ENCODE measurements around the gene DPEP1. TPM values are rescaled to one million over a fixed set of nuclear protein-coding genes. Genes with fewer than 3 reads are reported as not detected.

DPEP1 gene
- total RNA-seq, 1 experiment from 2014 or later = 1.1 TPM

- Histone ChIP-seq H3K14ac (ENCODE audit: insufficient read depth, low read length) (no peak overlapping the region), H3K27ac (ENCODE audit: insufficient read length, low read depth, low read length) (no peak overlapping the region), H2AFZ (ENCODE audit: low read length) (no peak overlapping the region), H4K20me1 (ENCODE audit: control insufficient read depth, insufficient read depth, insufficient read length) (no peaks in the 10 kb centered on the region), H2BK5ac (ENCODE audit: insufficient read length, low read length) (no peak overlapping the region), H4K8ac (replicated peaks; ENCODE audit: insufficient read length, low read depth, low read length) (no peak overlapping the region), H3K23me2 (ENCODE audit: insufficient read length, low read depth, low read length, poor library complexity, severe bottlenecking) (no peaks in the 10 kb centered on the region), H3K79me1 (ENCODE audit: insufficient read depth, low read depth, low read length, poor library complexity, severe bottlenecking) (no peaks in the 10 kb centered on the region), H3K18ac (ENCODE audit: insufficient read length, low read depth, low read length) (no peak overlapping the region), H3K4ac (ENCODE audit: low read depth, low read length) (no peak overlapping the region), H3K9me3 (ENCODE audit: control insufficient read depth, low read depth, low read length) (no peaks in the 10 kb centered on the region), H3K23ac (ENCODE audit: insufficient read length, low read depth, low read length) (no peak overlapping the region), H2BK15ac (ENCODE audit: low read depth, low read length) (no peak overlapping the region), H3K56ac (ENCODE audit: insufficient read length, low read depth, low read length) (no peak overlapping the region), H3K4me2 (ENCODE audit: insufficient read depth, insufficient read length, low read length) (no peak overlapping the region), H3K9ac (ENCODE audit: extremely low read depth, insufficient read length, low read length) (no peak overlapping the region), H2BK12ac (ENCODE audit: insufficient read length, low read depth, low read length) (no peak overlapping the region), H2BK20ac (ENCODE audit: low read depth, low read length, poor library complexity, severe bottlenecking) (no peak overlapping the region), H3T11ph (ENCODE audit: low read length) (no peak overlapping the region), H2AK5ac (ENCODE audit: insufficient read length, low read length) (no peak overlapping the region), H2BK120ac (ENCODE audit: low read depth, low read length, poor library complexity, severe bottlenecking) (no peak overlapping the region), H3K27me3 (ENCODE audit: insufficient read depth, low read length) (no peaks in the 10 kb centered on the region), H4K91ac (ENCODE audit: insufficient read length, low read depth, low read length) (no peak overlapping the region), H3K79me2 (ENCODE audit: insufficient read depth, low read length) (no peaks in the 10 kb centered on the region), H4K5ac (ENCODE audit: insufficient read length, low read depth, low read length) (no peak overlapping the region), H3K4me1 (ENCODE audit: insufficient read depth, low read length) (no peaks in the 10 kb centered on the region)
- Mint-ChIP-seq H3K4me3 (no peak overlapping the region), H3K9me3 (peaks cover 3 to 5% of the 10 kb centered on the region in 2 experiments; a peak in 4 of 5 replicates), H3K4me1 (no peaks in the 10 kb centered on the region), H3K36me3 (ENCODE audit: insufficient read depth in 1 of 3, low read depth in 3 of 3) (peaks cover 3 to 6% (median 4%) of the 10 kb centered on the region in 3 experiments; a peak in 6 of 7 replicates), H3K27me3 (ENCODE audit: low read depth) (peaks cover 8% of the 10 kb centered on the region), H3K27ac (no peak overlapping the region)
- no CpG with 5 or more reads among the region's 36 CpGs for WGBS (ENCODE audit: extremely low coverage, insufficient read length, low lambda C conversion rate)
- no peak for TF ChIP-seq CTCF (conservative IDR thresholded peaks at IDR 0.05)
- no peak for DNase-seq
These were observed 30.1 kb upstream of the DPEP1 start for GRCh38 chr16:89583197-89583894.

Measured in H9 (cell line).